Inferior parietal cortex (tissue), 1 donor: ENCODE measurements around the gene PPP1R12C.

Experiments used
- DNase-seq: peaks from one replicate; pipeline ENCODE4 v3.0.0-alpha.2; 2016; ENCODE audit errors: extremely low spot score

PPP1R12C gene

GRCh38 chr19:55046975-55047622 lies 70.3 kb downstream of the PPP1R12C start:
- no peak for DNase-seq

GRCh38 chr19:55044771-55045716 lies 72.4 kb downstream of the PPP1R12C start:
- no peak for DNase-seq

GRCh38 chr19:55044286-55044685 lies 73.2 kb downstream of the PPP1R12C start:
- no peak for DNase-seq

- no peak for DNase-seq
Observed at GRCh38 chr19:55042688-55043087, 74.7 kb downstream of the PPP1R12C start.

- no peak for DNase-seq
Observed at GRCh38 chr19:55042344-55042678, 75.1 kb downstream of the PPP1R12C start.

- DNase-seq = no peak
Observed at GRCh38 chr19:55041627-55042343, 75.7 kb downstream of the PPP1R12C start.

- no peak for DNase-seq
Observed at GRCh38 chr19:55041244-55041626, 76.2 kb downstream of the PPP1R12C start.
